DMS153 treated with DMSO at 0.1 percent for 48 hours (cell line): ENCODE results near the gene RPP40.
A peak's percentile ranks its signal among the peaks of the same experiment; 100 is the strongest.
"Not testable (repeated sequence)": the region's sequence is repeated elsewhere in the genome, so short reads cannot be mapped to it uniquely, and the experiment has no call there.

Experiments used
- DNase-seq: peaks from one replicate; lab custom pipeline; 2025; ENCODE audit not compliant: unreplicated experiment; lab: John Stamatoyannopoulos, UW

The RPP40 gene

GRCh38 chr6:5003604-5004372 is at the start of gene RPP40:
RPP40 (minus strand) TSS chr6:5004037; CDS start chr6:5004002, 35 bp downstream.
- peak; percentile 73 for DNase-seq

GRCh38 chr6:5053038-5053437 is 49.2 kb upstream of the RPP40 start:
- no peak for DNase-seq

- no peak for DNase-seq
Observed at GRCh38 chr6:5051394-5051793, 47.6 kb upstream of the RPP40 start.

DNA sequence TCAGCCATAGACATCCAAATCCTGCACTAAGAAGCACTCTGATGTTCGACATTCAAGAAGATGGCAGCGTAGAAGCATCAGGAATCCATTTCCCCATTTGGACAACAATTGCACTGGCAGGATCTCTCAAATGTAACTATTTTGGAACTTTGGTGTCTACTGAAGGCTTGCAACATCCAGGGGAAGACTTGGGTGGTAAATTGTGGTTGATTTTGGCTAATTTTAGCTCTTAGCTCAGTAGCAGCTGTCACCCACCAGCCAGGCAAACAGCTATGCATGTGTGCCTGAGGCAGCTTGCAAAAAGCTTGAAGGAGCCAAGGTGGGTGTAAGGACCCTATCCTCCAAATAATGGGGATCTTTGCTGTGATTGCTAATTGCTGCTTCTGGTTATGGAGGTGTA is 46.2 kb upstream of the RPP40 start:
- DNase-seq: no peak

DNA sequence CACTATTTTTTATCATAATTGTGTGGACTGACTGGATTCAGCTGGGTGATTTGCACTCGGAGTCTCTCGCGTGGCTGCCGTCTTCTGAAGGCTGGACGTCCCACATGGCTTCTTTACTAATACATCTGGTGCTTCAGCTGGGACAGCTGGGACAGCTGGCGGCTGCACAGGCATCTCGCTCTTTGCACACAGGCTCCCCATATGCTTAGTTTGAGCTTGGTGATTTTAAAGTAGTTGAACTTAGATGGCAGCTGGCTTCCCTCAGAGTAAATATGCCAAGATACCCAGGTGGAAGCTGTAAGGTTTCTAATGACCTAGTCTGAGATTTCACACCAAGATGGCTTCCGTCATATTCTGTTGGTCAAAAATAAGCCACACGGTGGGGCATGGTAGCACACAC is 42.6 kb upstream of the RPP40 start:
- no peak for DNase-seq

DNA sequence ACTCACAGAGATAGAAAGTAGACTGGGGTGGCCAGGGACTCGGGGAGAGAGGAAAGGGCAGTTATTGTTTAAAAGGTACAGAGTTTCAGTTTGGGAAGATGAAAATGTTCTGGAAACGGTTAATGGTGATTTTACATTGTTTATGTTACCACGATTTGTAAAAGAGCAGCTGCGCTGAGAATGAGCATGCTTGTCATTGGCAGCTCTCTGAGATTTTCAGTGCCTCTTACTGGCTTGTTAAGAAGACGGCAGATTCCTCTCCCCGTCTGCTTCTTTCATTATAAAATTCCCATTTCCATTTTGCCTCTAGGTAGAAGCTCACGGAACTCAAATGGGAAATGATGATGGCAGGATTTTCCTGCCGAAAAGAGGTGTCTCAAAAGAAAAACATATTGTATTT is 41.6 kb upstream of the RPP40 start:
- no peak for DNase-seq

- DNase-seq: no peak
Observed at GRCh38 chr6:5044866-5045265, 41.0 kb upstream of the RPP40 start.

- no peak for DNase-seq
Observed at GRCh38 chr6:5042436-5042835, 38.6 kb upstream of the RPP40 start.

GRCh38 chr6:5041955-5042354 is 38.1 kb upstream of the RPP40 start:
- no peak for DNase-seq

GRCh38 chr6:5036269-5036668 is 32.4 kb upstream of the RPP40 start:
- DNase-seq: no peak

- DNase-seq: no peak
Observed at GRCh38 chr6:5034736-5035135, 30.9 kb upstream of the RPP40 start.

DNA sequence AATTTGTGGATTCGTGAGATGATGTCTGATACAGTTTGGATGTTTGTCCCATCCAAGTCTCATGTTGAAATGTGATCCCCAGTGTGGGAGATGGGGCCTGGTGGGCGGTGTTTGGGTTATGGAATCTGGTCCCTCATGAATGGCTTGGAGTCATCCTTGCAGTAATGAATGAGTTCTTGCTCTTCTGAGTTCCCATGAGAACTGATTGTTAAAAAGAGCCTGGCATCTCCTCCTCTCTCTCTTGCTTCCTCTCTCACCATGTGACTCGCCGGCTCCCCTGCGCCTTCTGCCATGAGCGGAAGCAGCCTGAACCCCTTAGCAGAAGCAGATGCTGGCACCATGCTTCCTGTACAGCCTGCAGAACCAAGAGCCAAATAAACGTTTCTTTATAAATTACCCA is 30.5 kb upstream of the RPP40 start:
- DNase-seq: no peak

- DNase-seq: not testable (repeated sequence)
Observed at GRCh38 chr6:5033214-5033904, 29.5 kb upstream of the RPP40 start.

GRCh38 chr6:5032706-5033105 is 28.9 kb upstream of the RPP40 start:
- DNase-seq: not testable (repeated sequence)

DNA sequence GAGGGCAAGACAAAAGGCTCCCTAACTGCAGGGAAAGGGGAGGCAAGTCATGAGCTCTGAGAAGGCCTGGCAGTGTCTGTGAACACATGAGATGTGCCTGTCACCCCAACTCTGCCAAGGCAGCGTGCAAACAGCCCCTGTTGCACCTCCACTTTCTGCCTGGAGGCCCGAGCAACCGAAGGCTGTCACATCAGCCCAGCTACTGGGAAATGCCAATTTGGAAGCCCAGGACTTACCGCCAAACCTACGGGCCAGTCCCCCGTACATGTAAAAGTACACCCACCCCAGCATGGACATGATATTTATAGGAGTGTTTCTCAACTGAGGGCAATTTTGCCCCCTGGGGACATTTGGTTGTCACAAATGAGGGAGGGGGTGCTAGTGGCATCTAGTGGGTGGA is 27.3 kb upstream of the RPP40 start:
- no peak for DNase-seq

- peak; percentile 6 for DNase-seq
Observed at GRCh38 chr6:5030596-5031136, 26.8 kb upstream of the RPP40 start.

DNA sequence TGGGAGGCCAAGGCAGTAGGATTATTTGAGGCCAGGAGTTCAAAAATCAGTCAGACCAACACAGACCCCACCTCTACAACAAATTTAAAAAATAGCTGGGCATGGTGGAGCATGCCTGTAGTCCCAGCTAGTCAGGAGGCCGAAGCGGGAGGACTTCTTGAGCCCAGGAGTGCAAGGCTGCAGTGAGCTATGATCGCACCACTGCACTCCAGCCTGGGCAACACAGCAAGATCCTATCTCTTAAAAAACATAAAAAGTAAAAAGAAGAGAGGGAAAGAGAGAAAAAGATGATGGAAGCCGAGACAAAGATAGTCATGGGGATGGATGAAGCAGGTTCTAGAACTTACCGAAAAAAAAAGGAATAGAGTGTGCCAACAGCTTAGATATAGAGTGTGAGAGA is 25.8 kb upstream of the RPP40 start:
- no peak for DNase-seq

- no peak for DNase-seq
Observed at GRCh38 chr6:5028921-5029320, 25.1 kb upstream of the RPP40 start.

DNA sequence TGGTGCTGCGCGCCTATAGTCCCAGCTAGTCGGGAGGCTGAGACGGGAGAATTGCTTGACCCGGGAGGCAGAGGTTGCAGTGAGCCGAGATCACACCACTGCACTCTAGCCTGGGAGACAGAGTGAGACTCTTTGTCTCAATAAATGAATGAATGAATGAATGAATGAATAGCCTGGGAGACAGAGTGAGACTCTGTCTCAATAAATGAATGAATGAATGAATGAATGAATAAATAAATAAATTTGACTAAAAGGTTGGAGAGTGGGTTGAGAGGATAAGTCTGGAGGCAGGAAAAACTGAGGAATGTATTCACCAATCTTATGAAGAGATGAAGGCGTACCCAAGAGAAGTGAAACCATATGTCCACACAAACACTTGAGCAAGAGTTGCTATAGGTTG is 24.5 kb upstream of the RPP40 start:
- DNase-seq: no peak

- DNase-seq: peak; percentile 31
Observed at GRCh38 chr6:5025911-5026819, 22.3 kb upstream of the RPP40 start.

DNA sequence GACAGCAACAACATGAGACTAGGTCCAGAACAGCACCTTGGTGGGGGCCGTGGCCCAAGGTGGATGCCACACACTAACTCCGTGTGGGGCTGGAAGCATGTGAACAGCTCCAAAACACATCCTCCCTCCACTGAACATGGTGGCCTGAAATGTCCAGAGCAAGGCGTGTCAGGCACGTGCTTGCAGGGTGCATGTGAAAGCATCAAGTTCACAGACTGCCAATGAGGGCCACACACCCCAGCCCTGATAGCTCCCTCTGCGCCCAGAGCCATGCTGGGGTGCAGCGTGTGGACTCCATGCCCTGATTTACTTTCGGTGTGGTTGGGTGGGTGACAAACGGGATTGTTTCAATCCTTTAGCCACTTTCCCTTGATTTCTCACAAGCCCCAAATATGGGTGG is 20.1 kb upstream of the RPP40 start:
- no peak for DNase-seq
